Measurements from ENCODE around the gene GPR84.

GPR84 gene

GRCh38 chr12:54375259-54375579, 10.9 kb upstream of the GPR84 start:
- in situ Hi-C loops (cut with MboI; ENCODE audit: low sequenced_read_pairs) = no loop called here

GRCh38 chr12:54374562-54375258, 10.4 kb upstream of the GPR84 start:
- in situ Hi-C loops (cut with MboI; ENCODE audit: low sequenced_read_pairs) = no loop called here

- in situ Hi-C loops (cut with MboI; ENCODE audit: low sequenced_read_pairs) = no loop called here
These were observed 9.6 kb upstream of the GPR84 start for GRCh38 chr12:54373649-54374561.

- in situ Hi-C loops (cut with MboI; ENCODE audit: low sequenced_read_pairs) = no loop called here
These were observed 8.0 kb upstream of the GPR84 start for GRCh38 chr12:54372113-54372806.

GRCh38 chr12:54371328-54372112, 7.2 kb upstream of the GPR84 start:
- in situ Hi-C loops (cut with MboI; ENCODE audit: low sequenced_read_pairs) = no loop called here

GRCh38 chr12:54370171-54370730, 6.0 kb upstream of the GPR84 start:
- in situ Hi-C loops (cut with MboI; ENCODE audit: low sequenced_read_pairs) = no loop called here

- in situ Hi-C loops (cut with MboI; ENCODE audit: low sequenced_read_pairs) = no loop called here
These were observed 5.4 kb upstream of the GPR84 start for GRCh38 chr12:54369597-54370131.

- in situ Hi-C loops (cut with MboI; ENCODE audit: low sequenced_read_pairs) = no loop called here
These were observed 4.7 kb upstream of the GPR84 start for GRCh38 chr12:54368709-54369596.

- in situ Hi-C loops (cut with MboI; ENCODE audit: low sequenced_read_pairs) = no loop called here
These were observed 3.9 kb upstream of the GPR84 start for GRCh38 chr12:54368025-54368708.

GRCh38 chr12:54363618-54364017, 668 bp downstream of the GPR84 start:
- in situ Hi-C loops (cut with MboI; ENCODE audit: low sequenced_read_pairs) = no loop called here

- in situ Hi-C loops (cut with MboI; ENCODE audit: low sequenced_read_pairs) = no loop called here
These were observed 1.2 kb downstream of the GPR84 start for GRCh38 chr12:54363047-54363446.

- in situ Hi-C loops (cut with MboI; ENCODE audit: low sequenced_read_pairs) = no loop called here
These were observed 3.4 kb downstream of the GPR84 start for GRCh38 chr12:54360717-54361456.

GRCh38 chr12:54359762-54360351, 4.4 kb downstream of the GPR84 start:
- in situ Hi-C loops (cut with MboI; ENCODE audit: low sequenced_read_pairs) = no loop called here

GRCh38 chr12:54358945-54359761, 5.1 kb downstream of the GPR84 start:
- in situ Hi-C loops (cut with MboI; ENCODE audit: low sequenced_read_pairs) = no loop called here

GRCh38 chr12:54358191-54358944, 5.9 kb downstream of the GPR84 start:
- in situ Hi-C loops (cut with MboI; ENCODE audit: low sequenced_read_pairs) = no loop called here

- in situ Hi-C loops (cut with MboI; ENCODE audit: low sequenced_read_pairs) = no loop called here
These were observed 6.6 kb downstream of the GPR84 start for GRCh38 chr12:54357506-54358190.

All from hTERT RPE-1 (cell line).